Smooth muscle cell (in vitro differentiated cells): ENCODE results near the gene PDE11A. TPM values are rescaled to one million over a fixed set of nuclear protein-coding genes. Genes with fewer than 3 reads are reported as not detected.

Experiments
- DNase-seq: peaks from one replicate; lab custom pipeline; 2025; ENCODE audit not compliant: unreplicated experiment; lab: John Stamatoyannopoulos, UW
- H2AFZ ChIP-seq: fragments of 200-600 bp; sonication (generic); 2 replicates; pipeline ENCODE4 v1.6.0; 2016; ENCODE audit warnings: antibody characterized with exemption, low read depth, mild to moderate bottlenecking
- H3F3A ChIP-seq: fragments of 200-600 bp; sonication (generic); 2 replicates; pipeline ENCODE4 v1.6.0; 2017; ENCODE audit warnings: antibody characterized with exemption, low read depth
- H3K27ac ChIP-seq: fragments of 200-600 bp; sonication (generic); 2 replicates; pipeline ENCODE4 v1.5.1; 2016; ENCODE audit warnings: low read depth, mild to moderate bottlenecking
- H3K27me3 ChIP-seq: fragments of 200-600 bp; sonication (generic); 2 replicates; pipeline ENCODE4 v1.6.1; 2016; ENCODE audit warnings: low read depth, mild to moderate bottlenecking
- H3K36me3 ChIP-seq: fragments of 200-600 bp; sonication (generic); 2 replicates; pipeline ENCODE4 v1.5.1; 2016; ENCODE audit warnings: low read depth
- H3K4me1 ChIP-seq: fragments of 200-600 bp; sonication (generic); 2 replicates; pipeline ENCODE4 v1.5.1; 2016; ENCODE audit warnings: low read depth
- H3K4me2 ChIP-seq: fragments of 200-600 bp; sonication (generic); 2 replicates; pipeline ENCODE4 v1.6.0; 2016; ENCODE audit warnings: mild to moderate bottlenecking
- H3K4me3 ChIP-seq: fragments of 200-600 bp; sonication (generic); 2 replicates; pipeline ENCODE4 v1.5.1; 2016; ENCODE audit warnings: mild to moderate bottlenecking
- H3K79me2 ChIP-seq: fragments of 200-600 bp; sonication (generic); 2 replicates; pipeline ENCODE4 v1.6.0; 2016; ENCODE audit warnings: low read depth, mild to moderate bottlenecking
- H3K9ac ChIP-seq: fragments of 200-600 bp; sonication (generic); 2 replicates; pipeline ENCODE4 v1.6.0; 2016; ENCODE audit warnings: low read depth
- H3K9me3 ChIP-seq: fragments of 200-600 bp; sonication (generic); replicated peaks from 2 replicates; pipeline ENCODE4 v1.5.1; 2016; ENCODE audit warnings: low read depth
- H4K20me1 ChIP-seq: fragments of 200-600 bp; sonication (generic); 2 replicates; pipeline ENCODE4 v1.6.0; 2016; ENCODE audit warnings: low read depth
- CTCF ChIP-seq: fragments of 200-600 bp; sonication (generic); IDR thresholded peaks from 2 replicates; pipeline ENCODE4 v1.5.1; 2017; ENCODE audit warnings: borderline replicate concordance, mild to moderate bottlenecking, antibody characterized with exemption; ENCODE audit not compliant: insufficient read depth, poor library complexity, severe bottlenecking
- WGBS: methylation state at CpG from one replicate; pipeline ENCODE4 v1.1.7; 2016; ENCODE audit warnings: low lambda C conversion rate; 5-methylcytosine and 5-hydroxymethylcytosine counted together
- polyA plus RNA-seq: library from polyadenylated mRNA; unstranded; fragments of >200 nt; fragmentation: Nextera tagmentation; extraction: Ambion mirVana; gene quantifications from 2 replicates; pipeline ENCODE4 v1.2.1, GENCODE V29; 2016
- total RNA-seq: library from RNA; depleted of rRNA; stranded (reverse); fragments of >200 nt; gene quantifications from 2 replicates; pipeline ENCODE4 v1.2.3, GENCODE V29; 2014

The PDE11A gene
- total and polyA plus RNA-seq, 2 experiments from 2014 or later = under 0.01 TPM; not detected in 1

- Histone ChIP-seq H3K79me2 (no peaks in the 10 kb centered on the region), H3K36me3 (no peaks in the 10 kb centered on the region), H3F3A (peaks cover 10% of the 10 kb centered on the region), H3K27ac (no peak overlapping the region), H3K4me2 (no peak overlapping the region), H3K4me3 (no peak overlapping the region), H3K27me3 (no peaks in the 10 kb centered on the region), H3K9me3 (no peaks in the 10 kb centered on the region), H4K20me1 (no peaks in the 10 kb centered on the region), H3K9ac (no peak overlapping the region), H3K4me1 (peaks cover 3% of the 10 kb centered on the region), H2AFZ (no peak overlapping the region)
- DNase-seq = no peak
- 93% methylated on average over 1 of the region's 1 CpG for WGBS
- TF ChIP-seq CTCF = no peak
These were observed 475.7 kb downstream of the PDE11A start for GRCh38 chr2:177596866-177597265.

- H3K4me2 ChIP-seq = no peak overlapping the region
- H3K4me1 ChIP-seq = peaks cover 3% of the 10 kb centered on the region
- no peaks in the 10 kb centered on the region for H3K79me2 ChIP-seq
- WGBS = 96% methylated on average over 4 of the region's 4 CpGs
- H3K27ac ChIP-seq = no peak overlapping the region
- H3K9me3 ChIP-seq = no peaks in the 10 kb centered on the region
- H3K27me3 ChIP-seq = no peaks in the 10 kb centered on the region
- no peak for TF ChIP-seq CTCF
- no peak overlapping the region for H3K9ac ChIP-seq
- no peak for DNase-seq
- no peak overlapping the region for H3K4me3 ChIP-seq
- peaks cover 10% of the 10 kb centered on the region for H3F3A ChIP-seq
- no peaks in the 10 kb centered on the region for H4K20me1 ChIP-seq
- no peaks in the 10 kb centered on the region for H3K36me3 ChIP-seq
- H2AFZ ChIP-seq = no peak overlapping the region
These were observed 477.3 kb downstream of the PDE11A start for GRCh38 chr2:177595126-177595845.

- Histone ChIP-seq H3F3A (peaks cover 3% of the 10 kb centered on the region), H3K79me2 (no peaks in the 10 kb centered on the region), H3K36me3 (no peaks in the 10 kb centered on the region), H3K4me3 (no peak overlapping the region), H3K9ac (no peak overlapping the region), H3K4me1 (no peaks in the 10 kb centered on the region), H3K27me3 (no peaks in the 10 kb centered on the region), H3K27ac (no peak overlapping the region), H4K20me1 (no peaks in the 10 kb centered on the region), H3K9me3 (no peaks in the 10 kb centered on the region), H3K4me2 (no peak overlapping the region), H2AFZ (no peak overlapping the region)
- no peak for TF ChIP-seq CTCF
- WGBS = 95% methylated on average over 3 of the region's 3 CpGs
- DNase-seq = no peak
These were observed 479.2 kb downstream of the PDE11A start for GRCh38 chr2:177593402-177593801.

GRCh38 chr2:177592945-177593344, 479.6 kb downstream of the PDE11A start:
- no peak overlapping the region for H2AFZ ChIP-seq
- no peak for DNase-seq
- no peaks in the 10 kb centered on the region for H3K4me1 ChIP-seq
- TF ChIP-seq CTCF = no peak
- H3K4me3 ChIP-seq = no peak overlapping the region
- no peaks in the 10 kb centered on the region for H3K9me3 ChIP-seq
- no peaks in the 10 kb centered on the region for H3F3A ChIP-seq
- H3K27me3 ChIP-seq = no peaks in the 10 kb centered on the region
- no peak overlapping the region for H3K27ac ChIP-seq
- no peaks in the 10 kb centered on the region for H4K20me1 ChIP-seq
- H3K79me2 ChIP-seq = no peaks in the 10 kb centered on the region
- H3K36me3 ChIP-seq = no peaks in the 10 kb centered on the region
- H3K9ac ChIP-seq = no peak overlapping the region
- no peak overlapping the region for H3K4me2 ChIP-seq
